Hepatic stellate cell (primary cell): ENCODE results near the gene CSAG1.
"Not testable (repeated sequence)": the region's sequence is repeated elsewhere in the genome, so short reads cannot be mapped to it uniquely, and the experiment has no call there.

Experiments
- DNase-seq: peaks from one replicate; pipeline ENCODE4 v3.0.0; 2011; ENCODE audit warnings: low spot score

Gene CSAG1

DNA sequence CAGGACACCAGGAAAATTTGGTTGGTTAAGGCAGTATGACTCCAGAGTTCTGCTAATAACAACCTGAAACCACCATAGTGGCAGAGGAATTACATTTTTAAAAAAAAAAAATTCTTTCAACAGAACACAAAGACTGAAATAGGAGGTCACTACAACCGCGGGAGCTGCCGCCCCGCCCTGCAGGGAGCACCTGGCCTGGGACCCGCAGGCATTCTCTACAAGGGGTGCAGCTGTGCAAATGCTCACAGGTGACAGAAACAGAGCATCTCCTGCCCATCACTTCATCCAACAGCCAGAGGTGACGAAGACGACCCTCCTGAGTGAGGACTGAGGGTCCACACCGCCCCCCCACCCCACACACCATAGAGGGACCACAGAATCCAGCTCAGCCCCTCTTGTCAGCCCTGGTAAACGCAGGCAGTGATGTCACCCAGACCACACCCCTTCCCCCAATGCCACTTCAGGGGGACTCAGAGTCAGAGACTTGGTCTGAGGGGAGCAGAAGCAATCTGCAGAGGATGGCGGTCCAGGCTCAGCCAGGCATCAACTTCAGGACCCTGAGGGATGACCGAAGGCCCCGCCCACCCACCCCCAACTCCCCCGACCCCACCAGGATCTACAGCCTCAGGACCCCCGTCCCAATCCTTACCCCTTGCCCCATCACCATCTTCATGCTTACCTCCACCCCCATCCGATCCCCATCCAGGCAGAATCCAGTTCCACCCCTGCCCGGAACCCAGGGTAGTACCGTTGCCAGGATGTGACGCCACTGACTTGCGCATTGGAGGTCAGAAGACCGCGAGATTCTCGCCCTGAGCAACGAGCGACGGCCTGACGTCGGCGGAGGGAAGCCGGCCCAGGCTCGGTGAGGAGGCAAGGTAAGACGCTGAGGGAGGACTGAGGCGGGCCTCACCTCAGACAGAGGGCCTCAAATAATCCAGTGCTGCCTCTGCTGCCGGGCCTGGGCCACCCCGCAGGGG is 35.3 kb downstream of the CSAG1 start, which contains the start of gene MAGEA3:
MAGEA3 (plus strand) TSS at position 843 of the 980 bp plus-strand sequence. CDS start 2,039 bp downstream, outside the sequence.
- DNase-seq: not testable (repeated sequence)

DNA sequence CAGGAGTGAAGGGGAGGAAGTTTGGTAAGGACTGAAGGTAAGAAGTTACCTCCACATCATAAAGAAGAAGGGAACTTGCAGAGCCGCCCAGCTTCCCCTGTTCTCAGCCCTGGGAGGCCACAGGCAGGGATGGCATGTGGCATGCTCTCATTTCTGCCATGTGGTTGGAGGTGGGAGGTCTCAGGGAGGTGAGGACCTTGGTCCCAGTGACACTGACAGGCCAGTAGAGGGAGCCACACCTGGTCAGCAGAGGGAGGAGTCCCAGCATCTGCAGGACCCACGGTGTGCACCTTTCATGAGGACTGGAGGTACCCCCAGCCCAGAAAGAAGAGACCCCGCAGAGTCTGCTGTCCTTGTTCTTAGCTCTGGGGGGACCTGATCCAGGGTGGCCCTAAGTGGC is 52.5 kb downstream of the CSAG1 start:
- DNase-seq: not testable (repeated sequence)
